ENCODE results near the gene CDH23. TPM values are rescaled to one million over a fixed set of nuclear protein-coding genes. Genes with fewer than 3 reads are reported as not detected.

The CDH23 gene
- total and polyA plus RNA-seq, 2 donors from 2014 or later: 1.1 to 6.4 TPM

DNA sequence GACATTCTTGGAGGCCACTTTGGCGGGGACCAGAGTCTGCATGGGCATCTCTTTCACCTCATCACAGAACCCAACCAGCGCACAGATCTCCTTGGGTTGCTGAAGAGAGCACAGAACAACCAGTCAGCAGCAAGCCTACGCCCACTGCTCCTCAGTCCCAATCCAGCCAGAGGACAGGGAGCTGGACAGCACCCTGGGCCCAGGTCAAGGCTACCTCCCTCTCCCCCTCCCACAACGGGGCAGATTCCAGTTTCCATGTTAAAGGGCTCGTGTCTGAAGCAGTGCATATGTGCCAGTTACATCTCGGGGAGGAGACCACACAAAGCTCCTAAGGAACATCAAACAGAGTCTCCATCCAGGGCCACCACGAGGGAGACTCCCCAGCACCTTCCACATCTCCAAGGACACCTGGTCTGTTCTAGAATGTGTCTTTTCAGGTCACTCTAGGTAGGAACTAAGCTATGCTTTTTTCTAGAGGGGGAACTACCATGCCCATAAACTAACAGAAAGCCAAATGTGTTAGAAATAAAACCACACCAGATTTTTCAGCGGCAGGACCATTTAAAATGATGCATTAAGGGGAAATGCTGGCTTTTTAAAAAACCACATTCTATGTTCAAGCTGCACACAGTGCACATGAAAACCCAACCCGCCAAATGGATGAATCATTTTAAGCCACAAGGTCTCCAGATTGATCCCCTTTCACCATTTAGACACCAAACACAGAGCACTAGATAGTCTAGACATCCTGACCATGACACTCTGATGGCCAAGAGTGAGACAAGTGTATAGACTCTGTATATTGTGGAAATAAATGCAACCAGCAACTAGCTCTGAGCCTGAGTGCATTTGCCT is 425.4 kb downstream of the CDH23 start:
- H3K36me3 ChIP-seq (ENCODE audit: control insufficient read depth in 2 of 3, insufficient read depth in 3 of 3, low read length in 3 of 3): peaks cover 10 to 87% (median 75%) of the 10 kb centered on the region in 3 donors
- peak in 1 of 5 donors; percentile 19 for DNase-seq
- H3K9me3 ChIP-seq (ENCODE audit: control insufficient read depth in 2 of 3, insufficient read depth in 1 of 3, low read length in 3 of 3): no peaks in the 10 kb centered on the region
- no peak overlapping the region for H3K9ac ChIP-seq (ENCODE audit: low read length in 3 of 3)
- no peak overlapping the region for H3K27ac ChIP-seq (ENCODE audit: low read depth in 2 of 2, low read length in 2 of 2)
- intact Hi-C loops (cut with DNase I): no loop called here
- H3K4me1 ChIP-seq (ENCODE audit: control insufficient read depth in 2 of 3, insufficient read depth in 2 of 3, low read depth in 1 of 3, low read length in 3 of 3): no peaks in the 10 kb centered on the region
- FAIRE-seq: no peak
- TF ChIP-seq, protein P1, sequence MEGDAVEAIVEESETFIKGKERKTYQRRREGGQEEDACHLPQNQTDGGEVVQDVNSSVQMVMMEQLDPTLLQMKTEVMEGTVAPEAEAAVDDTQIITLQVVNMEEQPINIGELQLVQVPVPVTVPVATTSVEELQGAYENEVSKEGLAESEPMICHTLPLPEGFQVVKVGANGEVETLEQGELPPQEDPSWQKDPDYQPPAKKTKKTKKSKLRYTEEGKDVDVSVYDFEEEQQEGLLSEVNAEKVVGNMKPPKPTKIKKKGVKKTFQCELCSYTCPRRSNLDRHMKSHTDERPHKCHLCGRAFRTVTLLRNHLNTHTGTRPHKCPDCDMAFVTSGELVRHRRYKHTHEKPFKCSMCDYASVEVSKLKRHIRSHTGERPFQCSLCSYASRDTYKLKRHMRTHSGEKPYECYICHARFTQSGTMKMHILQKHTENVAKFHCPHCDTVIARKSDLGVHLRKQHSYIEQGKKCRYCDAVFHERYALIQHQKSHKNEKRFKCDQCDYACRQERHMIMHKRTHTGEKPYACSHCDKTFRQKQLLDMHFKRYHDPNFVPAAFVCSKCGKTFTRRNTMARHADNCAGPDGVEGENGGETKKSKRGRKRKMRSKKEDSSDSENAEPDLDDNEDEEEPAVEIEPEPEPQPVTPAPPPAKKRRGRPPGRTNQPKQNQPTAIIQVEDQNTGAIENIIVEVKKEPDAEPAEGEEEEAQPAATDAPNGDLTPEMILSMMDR (IDR thresholded peaks at IDR 0.05; ENCODE audit: borderline replicate concordance, extremely low read depth, insufficient read depth): no peak
- H3K27me3 ChIP-seq (ENCODE audit: control insufficient read depth, insufficient read depth, low read length): no peaks in the 10 kb centered on the region
- no peak overlapping the region for H3K4me3 ChIP-seq (ENCODE audit: low read length in 3 of 3)

DNA sequence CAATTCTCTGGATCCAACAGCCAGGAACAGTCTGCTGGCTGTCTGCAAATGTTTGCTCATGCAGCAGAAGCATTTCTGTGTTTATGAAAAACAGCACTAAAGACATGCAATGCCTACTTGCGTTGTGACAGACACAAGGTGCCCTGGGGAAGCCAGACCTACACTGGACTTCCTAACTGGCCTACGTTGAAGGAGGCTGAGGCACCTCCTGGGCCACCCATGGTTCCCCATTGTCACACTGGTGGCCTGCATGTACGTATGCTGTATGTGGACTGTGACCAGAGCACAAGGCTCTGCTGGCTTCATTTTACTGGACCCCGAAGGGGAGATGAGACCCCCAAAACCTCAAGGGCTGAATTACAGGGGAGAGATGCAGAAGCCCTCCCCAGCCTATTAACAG is 426.6 kb downstream of the CDH23 start:
- H3K27ac ChIP-seq (ENCODE audit: low read depth in 2 of 2, low read length in 2 of 2): no peak overlapping the region
- DNase-seq (peak in 1 of 5 donors; percentile 37), FAIRE-seq (no peak)
- no peak overlapping the region for H3K4me3 ChIP-seq (ENCODE audit: low read length in 3 of 3)
- intact Hi-C loops (cut with DNase I): no loop called here
- H3K4me1 ChIP-seq (ENCODE audit: control insufficient read depth in 2 of 3, insufficient read depth in 2 of 3, low read depth in 1 of 3, low read length in 3 of 3): no peaks in the 10 kb centered on the region
- H3K27me3 ChIP-seq (ENCODE audit: control insufficient read depth, insufficient read depth, low read length): no peaks in the 10 kb centered on the region
- no peak overlapping the region for H3K9ac ChIP-seq (ENCODE audit: low read length in 3 of 3)
- TF ChIP-seq, protein P1 (IDR thresholded peaks at IDR 0.05; ENCODE audit: borderline replicate concordance, extremely low read depth, insufficient read depth): no peak
- peaks cover 10 to 86% (median 72%) of the 10 kb centered on the region in 3 donors for H3K36me3 ChIP-seq (ENCODE audit: control insufficient read depth in 2 of 3, insufficient read depth in 3 of 3, low read length in 3 of 3)
- no peaks in the 10 kb centered on the region for H3K9me3 ChIP-seq (ENCODE audit: control insufficient read depth in 2 of 3, insufficient read depth in 1 of 3, low read length in 3 of 3)

DNA sequence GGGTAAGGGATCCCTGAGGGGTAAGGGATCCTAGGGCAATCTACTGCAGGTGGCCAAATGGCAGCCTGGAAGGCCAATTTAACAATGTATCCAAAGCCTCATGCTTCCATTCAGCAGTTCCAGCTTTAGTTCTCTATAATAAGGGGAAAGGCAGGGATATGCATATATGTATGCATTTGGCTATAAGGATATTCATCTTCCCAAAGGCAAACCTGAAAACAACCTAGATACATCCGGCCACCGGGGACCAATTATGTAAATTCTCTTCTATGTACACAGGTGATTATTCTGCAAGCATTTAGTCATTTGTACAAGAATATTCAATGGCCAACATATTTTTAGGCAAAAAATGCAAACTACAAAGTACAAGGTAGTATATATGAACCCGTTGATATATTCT is 427.6 kb downstream of the CDH23 start:
- H3K27ac ChIP-seq (ENCODE audit: low read depth in 2 of 2, low read length in 2 of 2): no peak overlapping the region
- no peaks in the 10 kb centered on the region for H3K27me3 ChIP-seq (ENCODE audit: control insufficient read depth, insufficient read depth, low read length)
- no peak for DNase-seq
- no peaks in the 10 kb centered on the region for H3K9me3 ChIP-seq (ENCODE audit: control insufficient read depth in 2 of 3, insufficient read depth in 1 of 3, low read length in 3 of 3)
- intact Hi-C loops (cut with DNase I): no loop called here
- H3K4me3 ChIP-seq (ENCODE audit: low read length in 3 of 3): no peak overlapping the region
- TF ChIP-seq, protein P1 (IDR thresholded peaks at IDR 0.05; ENCODE audit: borderline replicate concordance, extremely low read depth, insufficient read depth): no peak
- H3K4me1 ChIP-seq (ENCODE audit: control insufficient read depth in 2 of 3, insufficient read depth in 2 of 3, low read depth in 1 of 3, low read length in 3 of 3): no peaks in the 10 kb centered on the region
- FAIRE-seq: no peak
- no peak overlapping the region for H3K9ac ChIP-seq (ENCODE audit: low read length in 3 of 3)
- peaks cover 10 to 86% (median 68%) of the 10 kb centered on the region in 3 donors for H3K36me3 ChIP-seq (ENCODE audit: control insufficient read depth in 2 of 3, insufficient read depth in 3 of 3, low read length in 3 of 3)

All from kidney (tissue), 14 donors.